ENCODE measurements around the gene ZDHHC14.

Gene ZDHHC14

GRCh38 chr6:157593596-157593995 lies 212.6 kb downstream of the ZDHHC14 start:
- Histone ChIP-seq H3K27me3 (ENCODE audit: insufficient read depth, low read length) (no peaks in the 10 kb centered on the region), H3K79me2 (ENCODE audit: control insufficient read depth, insufficient read depth, low read length, unreplicated experiment) (no peaks in the 10 kb centered on the region), H3K4me1 (ENCODE audit: control insufficient read depth, insufficient read depth, low read length, unreplicated experiment) (no peaks in the 10 kb centered on the region), H3K27ac (ENCODE audit: low read depth, low read length) (no peak overlapping the region), H3K36me3 (ENCODE audit: insufficient read depth, low read length) (no peaks in the 10 kb centered on the region), H3K4me3 (ENCODE audit: low read depth, low read length) (no peak overlapping the region), H2AFZ (ENCODE audit: low read length, unreplicated experiment) (no peak overlapping the region)

- Histone ChIP-seq H3K27ac (ENCODE audit: low read depth, low read length) (no peak overlapping the region), H3K27me3 (ENCODE audit: insufficient read depth, low read length) (no peaks in the 10 kb centered on the region), H2AFZ (ENCODE audit: low read length, unreplicated experiment) (no peak overlapping the region), H3K4me1 (ENCODE audit: control insufficient read depth, insufficient read depth, low read length, unreplicated experiment) (no peaks in the 10 kb centered on the region), H3K36me3 (ENCODE audit: insufficient read depth, low read length) (no peaks in the 10 kb centered on the region), H3K79me2 (ENCODE audit: control insufficient read depth, insufficient read depth, low read length, unreplicated experiment) (no peaks in the 10 kb centered on the region), H3K4me3 (ENCODE audit: low read depth, low read length) (no peak overlapping the region)
Observed at GRCh38 chr6:157594292-157594691, 213.3 kb downstream of the ZDHHC14 start.

GRCh38 chr6:157595768-157596167 lies 214.8 kb downstream of the ZDHHC14 start:
- Histone ChIP-seq H3K27ac (ENCODE audit: low read depth, low read length) (no peak overlapping the region), H3K4me3 (ENCODE audit: low read depth, low read length) (no peak overlapping the region), H3K36me3 (ENCODE audit: insufficient read depth, low read length) (no peaks in the 10 kb centered on the region), H3K4me1 (ENCODE audit: control insufficient read depth, insufficient read depth, low read length, unreplicated experiment) (no peaks in the 10 kb centered on the region), H2AFZ (ENCODE audit: low read length, unreplicated experiment) (no peak overlapping the region), H3K27me3 (ENCODE audit: insufficient read depth, low read length) (no peaks in the 10 kb centered on the region), H3K79me2 (ENCODE audit: control insufficient read depth, insufficient read depth, low read length, unreplicated experiment) (no peaks in the 10 kb centered on the region)

GRCh38 chr6:157596461-157596860 lies 215.5 kb downstream of the ZDHHC14 start:
- Histone ChIP-seq H3K36me3 (ENCODE audit: insufficient read depth, low read length) (no peaks in the 10 kb centered on the region), H3K79me2 (ENCODE audit: control insufficient read depth, insufficient read depth, low read length, unreplicated experiment) (no peaks in the 10 kb centered on the region), H3K4me3 (ENCODE audit: low read depth, low read length) (no peak overlapping the region), H3K4me1 (ENCODE audit: control insufficient read depth, insufficient read depth, low read length, unreplicated experiment) (no peaks in the 10 kb centered on the region), H2AFZ (ENCODE audit: low read length, unreplicated experiment) (no peak overlapping the region), H3K27me3 (ENCODE audit: insufficient read depth, low read length) (no peaks in the 10 kb centered on the region), H3K27ac (ENCODE audit: low read depth, low read length) (no peak overlapping the region)

DNA sequence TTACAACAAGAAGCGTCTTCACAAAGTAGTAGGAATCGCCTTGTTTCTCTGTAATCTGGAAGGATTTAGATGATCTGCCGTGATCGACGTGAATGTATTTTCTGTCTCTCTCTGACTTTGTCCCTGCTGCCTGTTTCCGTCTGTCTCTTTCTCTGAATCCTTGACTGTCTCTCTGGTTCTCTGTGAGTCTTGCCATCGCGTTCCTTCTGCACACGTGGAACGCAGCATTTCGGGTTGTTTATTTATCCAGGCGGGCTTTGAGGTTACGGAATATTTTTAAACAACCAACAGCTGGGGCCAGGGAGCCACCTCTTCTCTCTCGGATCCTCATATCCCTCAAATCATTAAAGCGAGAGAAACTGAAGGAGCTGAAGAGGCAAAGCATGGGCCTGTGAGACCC lies 215.9 kb downstream of the ZDHHC14 start:
- no peaks in the 10 kb centered on the region for H3K4me1 ChIP-seq (ENCODE audit: control insufficient read depth, insufficient read depth, low read length, unreplicated experiment)
- no peak overlapping the region for H3K4me3 ChIP-seq (ENCODE audit: low read depth, low read length)
- H3K27me3 ChIP-seq (ENCODE audit: insufficient read depth, low read length), result no peaks in the 10 kb centered on the region
- H3K79me2 ChIP-seq (ENCODE audit: control insufficient read depth, insufficient read depth, low read length, unreplicated experiment), result no peaks in the 10 kb centered on the region
- H2AFZ ChIP-seq (ENCODE audit: low read length, unreplicated experiment), result no peak overlapping the region
- H3K27ac ChIP-seq (ENCODE audit: low read depth, low read length), result no peak overlapping the region
- H3K36me3 ChIP-seq (ENCODE audit: insufficient read depth, low read length), result no peaks in the 10 kb centered on the region

- no peaks in the 10 kb centered on the region for H3K79me2 ChIP-seq (ENCODE audit: control insufficient read depth, insufficient read depth, low read length, unreplicated experiment)
- H3K27ac ChIP-seq (ENCODE audit: low read depth, low read length), result no peak overlapping the region
- H3K4me1 ChIP-seq (ENCODE audit: control insufficient read depth, insufficient read depth, low read length, unreplicated experiment), result no peaks in the 10 kb centered on the region
- no peak overlapping the region for H2AFZ ChIP-seq (ENCODE audit: low read length, unreplicated experiment)
- no peaks in the 10 kb centered on the region for H3K36me3 ChIP-seq (ENCODE audit: insufficient read depth, low read length)
- H3K4me3 ChIP-seq (ENCODE audit: low read depth, low read length), result no peak overlapping the region
- no peaks in the 10 kb centered on the region for H3K27me3 ChIP-seq (ENCODE audit: insufficient read depth, low read length)
Observed at GRCh38 chr6:157597461-157598312, 216.7 kb downstream of the ZDHHC14 start.

GRCh38 chr6:157599191-157599590 lies 218.2 kb downstream of the ZDHHC14 start:
- no peak overlapping the region for H2AFZ ChIP-seq (ENCODE audit: low read length, unreplicated experiment)
- H3K4me1 ChIP-seq (ENCODE audit: control insufficient read depth, insufficient read depth, low read length, unreplicated experiment), result no peaks in the 10 kb centered on the region
- H3K36me3 ChIP-seq (ENCODE audit: insufficient read depth, low read length), result no peaks in the 10 kb centered on the region
- no peak overlapping the region for H3K4me3 ChIP-seq (ENCODE audit: low read depth, low read length)
- H3K79me2 ChIP-seq (ENCODE audit: control insufficient read depth, insufficient read depth, low read length, unreplicated experiment), result no peaks in the 10 kb centered on the region
- no peaks in the 10 kb centered on the region for H3K27me3 ChIP-seq (ENCODE audit: insufficient read depth, low read length)
- no peak overlapping the region for H3K27ac ChIP-seq (ENCODE audit: low read depth, low read length)

DNA sequence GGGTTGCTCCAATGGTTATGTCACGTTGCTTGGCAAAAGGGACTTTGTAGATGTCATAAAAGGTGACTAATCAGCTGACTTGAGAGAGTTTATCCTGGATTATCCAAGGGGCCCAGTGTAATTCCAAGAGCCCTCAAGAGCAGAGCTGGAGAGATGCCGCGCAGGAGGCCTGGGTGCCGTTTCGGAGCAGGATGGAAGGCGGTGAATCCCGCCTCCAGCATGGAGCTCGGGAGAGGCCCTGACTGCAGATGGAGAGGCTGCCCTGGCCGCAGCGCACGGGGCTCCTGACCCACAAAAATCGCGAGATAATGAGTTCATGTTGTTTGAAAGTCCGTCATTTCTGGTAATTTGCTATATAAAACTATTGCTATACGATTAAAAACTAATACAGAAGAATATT lies 219.8 kb downstream of the ZDHHC14 start:
- no peaks in the 10 kb centered on the region for H3K79me2 ChIP-seq (ENCODE audit: control insufficient read depth, insufficient read depth, low read length, unreplicated experiment)
- H3K27ac ChIP-seq (ENCODE audit: low read depth, low read length), result no peak overlapping the region
- H3K4me1 ChIP-seq (ENCODE audit: control insufficient read depth, insufficient read depth, low read length, unreplicated experiment), result no peaks in the 10 kb centered on the region
- no peak overlapping the region for H2AFZ ChIP-seq (ENCODE audit: low read length, unreplicated experiment)
- H3K4me3 ChIP-seq (ENCODE audit: low read depth, low read length), result no peak overlapping the region
- H3K27me3 ChIP-seq (ENCODE audit: insufficient read depth, low read length), result no peaks in the 10 kb centered on the region
- no peaks in the 10 kb centered on the region for H3K36me3 ChIP-seq (ENCODE audit: insufficient read depth, low read length)

DNA sequence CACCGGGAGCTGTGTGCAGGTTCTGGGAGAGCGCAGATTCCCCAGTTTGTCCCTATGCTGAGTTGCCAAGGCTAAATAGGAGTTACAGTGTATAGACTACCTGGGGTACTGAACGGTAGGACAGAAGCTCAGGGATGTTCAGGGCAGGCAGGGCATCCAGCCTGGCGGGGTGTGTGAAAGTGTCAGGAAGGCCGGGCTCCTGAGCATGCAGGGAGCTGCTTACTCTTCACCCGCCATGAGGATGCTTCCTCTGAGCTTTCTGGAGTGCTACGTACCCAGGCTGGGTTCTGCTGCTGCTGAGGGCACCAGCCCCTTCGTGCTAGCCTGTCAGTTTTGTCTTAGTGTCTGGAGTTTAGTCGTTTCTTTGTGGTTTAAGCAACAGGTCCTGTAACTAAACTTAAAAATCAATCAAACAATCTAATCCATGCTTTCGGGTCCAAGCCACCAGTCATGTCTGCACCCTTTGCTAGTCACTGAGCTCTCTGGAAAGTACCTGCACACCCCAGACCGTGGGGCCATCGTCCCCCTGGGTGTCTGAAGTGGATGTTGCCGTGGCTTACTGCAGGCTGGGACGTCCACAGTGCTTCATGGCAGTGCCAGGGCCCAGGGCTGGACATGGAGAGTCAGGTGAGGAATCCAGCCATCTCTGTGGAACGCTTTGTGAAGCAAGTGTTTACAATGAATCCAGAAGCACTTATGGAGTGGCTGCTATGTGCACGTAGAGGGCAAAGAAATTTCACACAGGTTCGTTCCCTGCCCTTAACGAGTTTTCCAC lies 221.7 kb downstream of the ZDHHC14 start:
- no peaks in the 10 kb centered on the region for H3K79me2 ChIP-seq (ENCODE audit: control insufficient read depth, insufficient read depth, low read length, unreplicated experiment)
- H3K36me3 ChIP-seq (ENCODE audit: insufficient read depth, low read length), result no peaks in the 10 kb centered on the region
- H3K4me1 ChIP-seq (ENCODE audit: control insufficient read depth, insufficient read depth, low read length, unreplicated experiment), result no peaks in the 10 kb centered on the region
- no peak overlapping the region for H2AFZ ChIP-seq (ENCODE audit: low read length, unreplicated experiment)
- no peaks in the 10 kb centered on the region for H3K27me3 ChIP-seq (ENCODE audit: insufficient read depth, low read length)
- no peak overlapping the region for H3K4me3 ChIP-seq (ENCODE audit: low read depth, low read length)
- H3K27ac ChIP-seq (ENCODE audit: low read depth, low read length), result no peak overlapping the region

GRCh38 chr6:157603314-157603940 lies 222.4 kb downstream of the ZDHHC14 start:
- H2AFZ ChIP-seq (ENCODE audit: low read length, unreplicated experiment), result no peak overlapping the region
- no peaks in the 10 kb centered on the region for H3K27me3 ChIP-seq (ENCODE audit: insufficient read depth, low read length)
- H3K27ac ChIP-seq (ENCODE audit: low read depth, low read length), result no peak overlapping the region
- H3K36me3 ChIP-seq (ENCODE audit: insufficient read depth, low read length), result no peaks in the 10 kb centered on the region
- H3K79me2 ChIP-seq (ENCODE audit: control insufficient read depth, insufficient read depth, low read length, unreplicated experiment), result no peaks in the 10 kb centered on the region
- H3K4me1 ChIP-seq (ENCODE audit: control insufficient read depth, insufficient read depth, low read length, unreplicated experiment), result no peaks in the 10 kb centered on the region
- H3K4me3 ChIP-seq (ENCODE audit: low read depth, low read length), result no peak overlapping the region

Measured in ACC112 (cell line).